Peyer's patch (tissue), 4 donors: ENCODE results near the gene GATAD2B.

ENCODE experiments used
- POLR2A ChIP-seq, 2 donors: fragments of 450-650 bp; IDR thresholded peaks; one replicate each; pipeline ENCODE4 v1.5.1; 2017; ENCODE audit warnings: antibody characterized with exemption in 2 of 2, mild to moderate bottlenecking in 2 of 2, moderate library complexity in 2 of 2
- TF ChIP-seq, protein P1 (sequence below), 6 experiments: fragments of 450-650 bp in 4 of 6; fragments of 200-600 bp in 2 of 6; sonication (generic) in 1 of 6; IDR thresholded peaks; one replicate each; pipeline ENCODE4 v1.5.1; 2017 to 2019; ENCODE audit warnings: antibody characterized with exemption in 6 of 6, mild to moderate bottlenecking in 3 of 6, moderate library complexity in 1 of 6

GRCh38 chr1:153799016-153799415, 123.8 kb downstream of the GATAD2B start:
- TF ChIP-seq, protein P1, sequence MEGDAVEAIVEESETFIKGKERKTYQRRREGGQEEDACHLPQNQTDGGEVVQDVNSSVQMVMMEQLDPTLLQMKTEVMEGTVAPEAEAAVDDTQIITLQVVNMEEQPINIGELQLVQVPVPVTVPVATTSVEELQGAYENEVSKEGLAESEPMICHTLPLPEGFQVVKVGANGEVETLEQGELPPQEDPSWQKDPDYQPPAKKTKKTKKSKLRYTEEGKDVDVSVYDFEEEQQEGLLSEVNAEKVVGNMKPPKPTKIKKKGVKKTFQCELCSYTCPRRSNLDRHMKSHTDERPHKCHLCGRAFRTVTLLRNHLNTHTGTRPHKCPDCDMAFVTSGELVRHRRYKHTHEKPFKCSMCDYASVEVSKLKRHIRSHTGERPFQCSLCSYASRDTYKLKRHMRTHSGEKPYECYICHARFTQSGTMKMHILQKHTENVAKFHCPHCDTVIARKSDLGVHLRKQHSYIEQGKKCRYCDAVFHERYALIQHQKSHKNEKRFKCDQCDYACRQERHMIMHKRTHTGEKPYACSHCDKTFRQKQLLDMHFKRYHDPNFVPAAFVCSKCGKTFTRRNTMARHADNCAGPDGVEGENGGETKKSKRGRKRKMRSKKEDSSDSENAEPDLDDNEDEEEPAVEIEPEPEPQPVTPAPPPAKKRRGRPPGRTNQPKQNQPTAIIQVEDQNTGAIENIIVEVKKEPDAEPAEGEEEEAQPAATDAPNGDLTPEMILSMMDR (IDR thresholded peaks at IDR 0.05): no peak
- TF ChIP-seq POLR2A (IDR thresholded peaks at IDR 0.05): no peak
